Measurements from ENCODE around the gene DENND5A.

The DENND5A gene

DNA sequence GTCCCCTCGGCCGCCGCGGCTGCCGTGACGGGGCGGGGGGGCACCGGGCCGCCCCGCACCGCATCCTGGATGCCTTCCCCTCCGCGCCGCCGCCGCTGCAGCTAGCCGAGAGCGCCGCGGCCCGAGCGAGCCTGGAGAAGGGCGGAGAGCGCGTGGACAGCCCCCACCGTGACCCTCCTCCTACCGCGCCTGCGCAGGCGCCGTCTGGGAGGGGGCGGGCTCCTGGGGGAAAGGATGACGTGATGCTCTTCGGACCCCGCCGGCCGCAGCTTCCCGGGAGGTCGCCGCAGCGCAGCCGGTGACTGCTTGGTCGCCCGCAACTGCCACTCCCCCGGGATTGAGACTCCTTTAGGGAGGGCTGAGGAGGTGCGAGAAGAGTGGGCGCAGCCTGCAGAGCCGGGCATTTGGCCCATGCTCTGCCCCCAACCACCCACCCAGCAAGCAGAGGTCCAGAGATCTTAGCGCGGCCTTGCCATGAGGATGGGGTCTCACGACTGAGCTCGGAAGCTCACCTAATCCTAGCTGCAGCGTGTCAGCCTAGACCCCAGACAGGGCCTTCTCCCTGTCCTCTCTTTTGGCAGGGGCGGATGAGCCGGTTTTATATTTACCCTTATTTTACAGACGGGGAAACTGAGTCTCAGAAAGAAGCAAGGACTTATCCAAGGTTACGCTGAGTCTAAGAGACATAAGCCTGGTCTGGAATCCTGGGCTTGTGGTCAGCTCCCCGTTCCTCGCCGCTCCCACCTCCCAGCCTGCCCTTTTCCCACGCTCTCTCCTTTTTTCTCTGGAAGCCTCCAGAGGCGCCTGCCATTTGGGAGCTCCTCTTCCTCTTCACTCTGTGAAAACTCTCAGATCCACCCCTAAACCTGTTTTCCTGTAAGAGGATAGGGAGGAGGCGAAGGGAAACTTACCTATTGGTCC, at the start of gene DENND5A:
TSS of gene DENND5A (minus strand) at position 140 of the 921 bp plus-strand sequence. CDS start 281 bp downstream, outside the sequence.
- peak; percentile 92 for DNase-seq

DNA sequence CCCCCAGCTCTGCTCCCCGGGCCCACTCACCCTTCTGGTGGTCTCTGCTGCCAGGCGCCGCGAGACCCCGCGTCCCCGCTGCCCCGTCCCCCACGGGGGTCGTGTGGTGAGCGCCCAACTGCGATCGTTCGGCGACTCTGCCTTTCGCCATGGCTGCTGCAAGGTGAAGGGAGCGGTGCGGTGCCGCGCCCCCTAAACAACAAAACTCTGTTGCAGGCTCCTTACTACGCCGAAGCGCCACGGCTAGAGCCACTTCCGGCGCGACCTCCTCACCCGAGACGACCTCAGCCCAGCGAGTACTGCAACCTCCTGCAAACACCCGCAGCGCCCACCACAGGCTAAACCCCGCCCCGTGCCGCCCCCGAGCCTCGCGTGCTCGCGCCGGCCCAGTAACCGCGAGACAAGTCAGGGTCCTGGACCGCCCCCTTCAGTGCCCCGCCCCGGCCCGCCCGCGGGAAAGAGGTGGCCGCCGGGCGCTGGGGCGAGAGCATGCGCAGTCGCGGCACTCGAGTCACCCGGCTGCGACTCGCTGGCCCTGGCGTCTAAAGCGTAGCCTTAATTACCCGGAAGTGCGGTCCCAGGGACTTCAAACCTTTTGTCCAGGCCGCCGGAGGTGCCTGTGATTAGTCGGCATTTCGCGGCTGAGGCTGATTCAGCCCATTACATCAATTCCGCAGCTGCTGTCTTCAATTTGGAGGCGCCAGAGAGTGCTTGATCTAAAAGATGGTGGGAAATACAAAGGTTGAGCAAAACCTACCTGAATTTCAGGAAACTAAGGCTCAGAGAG, 49.3 kb upstream of the DENND5A start, which contains the start of gene TMEM41B:
TSS of gene TMEM41B (minus strand) at position 303 of the 787 bp plus-strand sequence. CDS start at position 151, 152 bp downstream.
- peak; percentile 99 for DNase-seq

DNA sequence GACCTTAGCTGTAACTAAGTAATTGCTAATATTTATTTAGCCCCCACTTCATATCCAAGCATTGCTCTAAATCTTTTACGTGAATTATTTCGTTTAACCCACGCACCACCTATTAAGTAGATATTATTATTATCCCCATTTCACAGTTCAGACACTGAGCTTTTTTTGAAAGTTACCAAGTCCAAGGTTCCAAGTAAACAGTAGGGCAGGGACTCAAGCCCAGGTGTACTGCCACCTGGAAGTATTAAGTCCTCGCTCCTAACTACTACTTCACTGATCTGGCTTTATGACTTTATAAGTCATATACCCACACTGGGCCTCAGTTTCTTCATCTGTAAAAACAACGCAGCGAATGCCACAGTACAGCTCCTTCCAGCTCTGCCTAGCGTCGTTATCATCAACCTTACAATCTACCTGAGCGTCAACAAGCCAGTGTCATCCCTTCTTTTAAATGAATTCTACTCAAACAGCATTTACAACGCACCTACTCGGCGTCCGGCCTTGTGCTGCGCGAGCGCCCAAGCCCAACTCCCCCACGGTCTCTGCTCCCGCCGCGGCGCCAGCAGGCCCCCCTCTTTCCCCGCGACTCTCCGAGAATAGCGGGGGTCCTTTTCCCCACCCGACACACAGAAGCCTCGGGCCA, 48.6 kb upstream of the DENND5A start:
- no peak for DNase-seq

DNA sequence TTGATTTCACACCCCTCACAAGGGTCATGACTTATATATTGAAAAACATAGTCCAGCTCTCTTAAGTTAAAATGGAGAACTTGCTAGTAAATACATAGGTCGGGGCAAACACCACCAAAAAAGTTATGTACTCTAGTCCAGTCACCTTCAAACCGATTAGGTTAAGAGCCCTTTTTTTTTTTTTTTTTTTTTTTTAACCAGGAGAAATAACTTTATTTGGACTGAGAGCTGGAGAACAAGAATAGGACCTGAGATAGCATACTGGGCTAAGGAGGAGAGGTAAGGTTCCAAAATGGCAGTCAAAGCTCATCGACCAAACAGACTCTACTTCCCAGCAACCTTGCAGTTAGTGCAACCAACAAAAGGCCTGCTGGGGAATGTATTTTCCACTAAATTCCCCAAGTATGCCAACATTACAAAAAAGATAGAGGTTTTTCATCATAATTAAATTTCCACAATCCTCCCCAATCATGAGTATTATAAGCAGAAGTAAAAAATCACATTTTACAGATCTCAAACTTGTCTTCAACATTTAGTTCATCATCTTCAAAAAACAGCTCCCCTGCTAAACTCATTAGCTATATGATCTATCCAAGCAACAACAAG, 45.4 kb upstream of the DENND5A start:
- DNase-seq: no peak

DNA sequence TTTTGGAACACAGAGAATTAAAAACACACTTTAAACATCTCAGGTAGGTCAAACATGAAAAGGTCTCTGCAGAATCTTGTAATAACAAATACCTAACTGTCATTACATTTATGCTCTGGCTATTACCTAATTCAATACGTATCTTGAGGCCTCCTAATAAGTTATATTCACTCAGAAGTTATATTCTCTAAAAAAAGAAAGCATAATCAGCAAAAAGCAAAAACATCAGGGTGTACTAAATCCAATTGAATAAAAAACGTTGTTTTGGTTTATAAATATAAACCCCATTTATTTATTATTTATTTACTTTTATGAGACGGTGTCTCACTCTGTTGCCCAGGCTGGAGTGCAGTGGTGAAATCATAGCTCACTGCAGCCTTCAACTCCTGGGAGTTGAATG, 39.0 kb upstream of the DENND5A start:
- no peak for DNase-seq

DNA sequence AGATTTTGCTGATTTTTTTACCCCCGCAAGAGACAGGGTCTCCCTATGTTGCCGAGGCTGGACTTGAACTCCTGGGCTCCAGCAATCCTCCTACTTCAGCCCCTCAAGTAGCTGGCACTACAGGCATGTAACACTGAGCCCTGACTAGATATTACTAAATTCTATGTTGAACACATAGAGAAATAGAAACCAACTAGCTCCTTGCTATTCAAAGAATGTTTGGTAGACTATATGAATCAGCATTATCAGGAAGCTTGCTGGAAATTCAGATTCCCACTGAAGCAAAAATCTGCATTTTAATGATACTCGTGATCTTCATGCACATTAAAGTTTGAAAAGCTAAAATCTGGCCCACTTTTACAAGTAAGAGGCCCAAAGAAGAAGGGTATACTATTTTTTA, 37.3 kb upstream of the DENND5A start:
- no peak for DNase-seq

DNA sequence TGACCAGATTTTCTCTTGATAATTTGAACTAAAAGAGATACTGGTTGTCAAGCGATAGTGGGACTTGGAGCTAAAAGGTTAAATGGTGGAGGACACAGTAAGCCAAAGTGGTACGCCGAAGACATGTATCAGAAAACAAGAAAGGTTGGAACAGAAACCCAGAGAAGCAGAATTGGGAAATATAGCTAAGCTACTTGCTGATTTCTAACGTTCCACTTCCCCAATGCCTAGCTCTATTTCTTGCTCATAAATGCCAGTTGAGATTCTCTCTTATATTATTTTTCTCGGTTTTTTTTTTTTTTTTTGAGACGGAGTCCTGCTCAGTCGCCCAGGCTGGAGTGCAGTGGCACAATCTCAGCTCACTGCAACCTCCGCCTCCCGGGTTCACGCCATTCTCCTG, 36.6 kb upstream of the DENND5A start:
- DNase-seq: no peak

DNA sequence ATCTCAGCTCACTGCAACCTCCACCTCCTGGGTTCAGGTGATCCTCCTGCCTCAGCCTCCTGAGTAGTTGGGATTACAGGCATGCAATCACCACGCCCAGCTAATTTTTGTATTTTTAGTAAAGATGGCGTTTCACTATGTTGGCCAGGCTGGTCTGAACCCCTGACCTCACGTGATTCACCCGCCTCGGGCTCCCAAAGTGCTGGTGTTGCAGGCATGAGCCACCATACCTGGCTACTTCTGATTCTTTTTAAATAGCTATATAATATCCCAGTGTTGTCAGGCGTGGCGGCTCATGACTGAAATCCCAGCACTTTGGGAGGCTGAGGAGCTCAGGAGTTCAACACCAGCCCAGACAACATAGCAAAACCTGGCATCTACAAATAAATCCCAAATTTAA, 28.5 kb upstream of the DENND5A start:
- DNase-seq: no peak

DNA sequence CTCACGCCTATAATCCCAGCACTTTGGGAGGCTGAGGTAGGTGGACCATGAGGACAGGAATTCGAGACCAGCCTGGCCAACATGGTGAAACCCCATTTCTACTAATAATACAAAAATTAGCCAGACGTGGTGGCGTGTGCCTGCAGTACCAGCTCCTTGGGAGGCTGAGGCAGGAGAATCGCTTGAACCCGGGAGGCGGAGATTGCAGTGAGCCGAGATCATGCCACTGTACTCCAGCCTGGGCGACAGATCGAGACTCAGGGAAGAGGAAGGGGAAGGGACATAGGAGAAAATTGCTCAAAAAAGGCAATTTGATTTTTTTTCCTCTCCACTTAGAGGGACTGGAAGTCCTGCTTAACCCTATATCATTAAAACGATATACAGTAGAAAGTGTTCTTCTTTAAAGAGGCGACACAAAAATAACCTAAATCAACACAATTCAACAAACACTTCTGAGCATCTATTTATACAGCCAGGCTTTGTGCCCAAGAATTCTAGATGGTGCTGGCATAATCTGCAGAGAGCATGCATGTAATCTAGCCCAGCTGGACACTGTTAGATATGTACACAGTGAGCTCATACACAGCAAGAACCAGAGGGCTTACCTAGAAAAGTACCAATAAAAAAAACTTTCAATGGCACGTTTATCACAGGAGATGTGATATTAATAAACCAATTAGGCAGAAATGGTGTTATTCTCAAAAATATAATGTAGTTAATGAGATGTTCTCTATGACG, 20.9 kb upstream of the DENND5A start:
- no peak for DNase-seq

DNA sequence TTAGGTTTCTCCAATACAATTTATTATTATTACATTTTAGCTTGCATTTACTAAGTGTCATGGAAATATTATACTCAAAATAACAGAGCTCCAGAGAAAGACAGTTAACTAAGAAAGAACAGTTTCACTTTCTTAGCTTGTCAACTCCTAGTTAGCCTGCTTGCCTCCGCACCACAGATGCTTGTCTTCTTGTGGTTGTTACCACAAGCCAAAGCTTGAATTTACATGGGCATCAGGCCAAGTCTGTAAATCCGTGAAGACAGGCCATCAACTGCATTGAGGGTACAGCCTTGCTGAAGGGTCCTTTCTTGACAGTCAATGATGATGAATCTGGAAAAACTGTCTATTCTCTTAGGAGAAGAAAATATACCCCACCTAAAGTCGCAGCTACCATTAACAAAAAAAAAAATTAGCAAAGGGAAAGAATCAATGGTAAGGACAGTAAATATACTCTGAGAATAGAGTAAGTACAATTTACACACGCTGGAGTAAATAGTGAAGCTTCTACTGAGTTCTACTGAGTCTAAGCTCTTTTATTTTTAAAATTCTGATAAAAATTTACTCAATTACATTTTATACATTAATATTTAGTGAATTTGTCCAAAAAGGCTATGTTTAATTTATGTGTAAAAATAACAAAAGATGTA, 15.6 kb upstream of the DENND5A start:
- no peak for DNase-seq

DNA sequence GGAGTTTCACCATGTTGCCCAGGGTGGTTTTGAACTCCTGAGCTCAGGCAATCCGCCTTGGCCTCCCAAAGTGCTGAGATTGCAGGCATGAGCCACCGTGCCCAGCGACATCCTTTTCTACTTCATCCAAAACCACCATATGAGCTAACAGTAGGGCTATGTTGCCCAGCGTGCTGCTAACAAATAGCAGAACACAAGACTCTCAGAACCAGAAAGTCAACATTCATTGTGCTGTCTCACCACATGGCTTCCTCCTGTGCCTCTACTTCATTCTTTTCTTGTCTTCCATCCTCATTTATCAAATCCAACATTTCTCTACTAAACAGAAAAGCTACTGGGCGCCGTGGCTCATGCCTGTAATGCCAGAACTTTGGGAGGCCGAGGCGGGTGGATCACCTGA, 12.0 kb upstream of the DENND5A start:
- no peak for DNase-seq

DNA sequence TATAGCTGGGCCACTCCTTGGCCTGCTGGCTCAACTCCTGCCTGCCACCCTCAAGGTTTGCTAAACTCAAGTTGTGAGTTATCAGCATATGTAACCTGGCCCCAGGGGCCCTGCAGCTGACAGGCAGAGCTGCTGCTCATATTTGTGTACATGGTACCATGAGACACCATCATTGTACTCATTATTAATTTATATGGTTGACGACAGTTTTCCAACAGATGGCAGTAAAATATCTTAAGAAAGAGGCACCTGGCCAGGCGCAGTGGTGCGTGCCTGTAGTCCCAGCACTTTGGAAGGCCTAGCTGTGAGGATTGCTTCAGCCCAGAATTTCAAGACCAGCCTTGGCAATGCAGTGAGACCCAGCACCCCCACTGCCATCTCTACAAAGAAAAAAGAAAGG, 11.4 kb upstream of the DENND5A start:
- DNase-seq: no peak

DNA sequence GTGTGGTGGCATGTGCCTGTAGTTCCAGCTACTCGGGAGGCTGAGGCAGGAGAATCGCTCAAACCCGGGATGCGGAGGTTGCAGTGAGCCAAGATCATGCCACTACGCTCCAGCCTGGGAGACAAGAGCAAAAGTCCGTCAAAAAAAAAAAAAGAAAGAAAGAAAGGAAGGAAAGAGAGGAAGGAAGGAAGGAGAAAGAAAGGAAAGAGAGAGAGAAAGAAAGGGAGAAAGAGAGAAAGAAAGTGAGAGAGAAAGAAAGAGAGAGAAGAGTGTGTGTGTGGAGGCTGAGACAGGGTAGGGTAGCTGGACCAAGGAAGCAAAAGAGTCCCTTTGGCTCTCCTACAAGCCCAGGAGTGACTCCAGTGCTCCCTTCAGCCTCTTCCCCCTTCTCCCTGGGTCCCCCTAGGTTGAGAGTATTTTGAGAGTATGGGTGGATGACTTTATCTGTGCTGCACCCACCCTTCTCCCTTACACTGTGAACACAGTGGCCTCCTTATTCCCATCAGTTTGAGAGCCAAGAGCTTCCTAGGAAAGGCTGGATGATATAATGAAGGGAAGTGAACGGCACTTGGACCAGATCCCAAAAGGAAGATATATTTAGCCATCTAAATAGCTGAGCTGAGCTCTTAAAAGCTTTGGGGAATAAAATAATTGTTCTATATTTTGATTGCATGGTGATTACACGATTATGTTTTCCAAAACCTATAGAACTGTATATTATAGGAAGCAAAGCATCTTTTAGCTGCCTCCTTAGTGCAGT, 9.5 kb upstream of the DENND5A start:
- no peak for DNase-seq

DNA sequence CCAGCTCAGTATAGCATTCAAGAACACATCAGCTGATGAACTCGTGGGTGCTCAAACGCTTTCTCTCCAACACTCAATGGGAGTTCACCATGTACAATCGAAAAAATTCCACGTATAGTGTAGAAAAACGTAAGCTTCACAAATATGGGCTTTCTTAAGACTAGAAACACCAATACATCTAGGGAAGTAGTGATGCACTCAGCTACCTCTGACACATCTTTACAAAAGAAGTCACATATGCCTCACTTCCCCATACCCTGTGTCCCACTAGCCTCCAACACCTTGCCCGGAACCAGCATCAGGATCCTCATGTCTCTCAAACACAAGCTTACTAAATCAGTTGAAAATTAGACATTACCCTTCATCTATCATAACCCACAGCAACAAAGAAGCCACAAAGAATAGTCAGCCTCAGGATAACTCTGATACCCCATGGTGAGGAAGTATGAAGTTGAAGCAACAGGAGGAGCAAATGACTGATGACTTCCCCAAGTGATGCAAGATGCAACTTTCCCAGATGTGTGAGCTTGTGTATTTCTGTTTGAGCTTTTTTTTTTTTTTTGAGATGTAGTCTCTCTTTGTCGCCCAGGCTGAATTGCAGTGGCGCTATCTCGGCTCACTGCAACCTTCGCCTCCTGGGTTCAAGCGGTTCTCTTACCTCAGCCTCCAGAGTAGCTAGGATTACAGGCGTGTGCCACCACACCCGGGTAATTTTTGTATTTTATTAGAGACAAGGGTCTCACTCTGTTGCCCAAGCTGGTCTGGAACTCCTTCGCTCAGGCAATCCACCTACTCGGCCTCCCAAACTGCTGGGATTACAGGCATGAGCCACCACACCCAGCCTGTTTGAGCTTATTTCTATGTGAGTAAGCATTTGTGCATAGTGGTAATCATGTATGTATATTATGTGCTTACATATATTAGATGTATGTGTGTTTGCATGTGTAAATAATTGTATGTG, 8.5 kb upstream of the DENND5A start:
- no peak for DNase-seq

DNA sequence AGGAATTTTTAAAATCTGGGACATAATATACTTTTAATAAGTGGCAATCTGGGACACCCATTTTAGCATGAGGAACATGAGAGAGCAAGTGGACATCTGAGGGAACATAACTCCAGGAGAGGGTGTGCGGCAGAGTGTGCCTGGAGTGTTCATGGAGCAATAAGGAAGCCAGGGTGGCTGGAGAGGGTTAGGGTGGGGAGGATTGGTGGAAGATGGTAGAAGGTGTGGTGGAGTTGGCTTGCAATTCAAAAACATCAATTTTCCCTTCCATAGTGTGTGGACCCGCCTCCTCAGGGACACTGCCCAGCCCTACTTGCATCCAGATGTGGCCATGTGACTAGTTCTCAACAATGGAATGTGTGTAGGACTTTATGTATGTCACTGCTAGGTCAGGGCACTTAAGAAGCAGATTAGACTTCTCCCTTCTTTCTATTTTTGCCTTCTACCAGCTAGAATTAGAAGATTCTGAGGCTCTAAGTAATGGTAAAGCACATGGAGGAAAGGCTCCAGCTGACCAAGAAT, 4.4 kb upstream of the DENND5A start:
- DNase-seq: no peak

DNA sequence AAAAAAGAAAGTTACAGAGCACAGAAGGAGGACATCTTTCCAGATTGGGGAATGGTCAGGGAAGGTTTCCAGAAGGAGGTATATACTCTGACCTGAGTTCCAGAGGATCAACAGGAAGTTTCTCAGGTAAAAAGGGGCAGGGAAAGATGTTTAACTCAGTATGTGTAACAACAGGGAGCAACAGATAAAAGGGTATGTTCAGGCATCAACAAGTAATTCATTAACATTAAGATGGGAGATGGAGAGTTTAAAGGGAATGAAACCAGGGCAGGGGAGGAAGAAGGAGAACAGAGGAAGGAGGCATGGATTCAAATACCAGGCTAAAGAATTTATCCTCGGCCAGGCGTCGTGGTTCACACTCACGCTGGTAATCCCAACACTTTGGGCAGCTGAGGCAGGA, 2.5 kb upstream of the DENND5A start:
- no peak for DNase-seq

DNA sequence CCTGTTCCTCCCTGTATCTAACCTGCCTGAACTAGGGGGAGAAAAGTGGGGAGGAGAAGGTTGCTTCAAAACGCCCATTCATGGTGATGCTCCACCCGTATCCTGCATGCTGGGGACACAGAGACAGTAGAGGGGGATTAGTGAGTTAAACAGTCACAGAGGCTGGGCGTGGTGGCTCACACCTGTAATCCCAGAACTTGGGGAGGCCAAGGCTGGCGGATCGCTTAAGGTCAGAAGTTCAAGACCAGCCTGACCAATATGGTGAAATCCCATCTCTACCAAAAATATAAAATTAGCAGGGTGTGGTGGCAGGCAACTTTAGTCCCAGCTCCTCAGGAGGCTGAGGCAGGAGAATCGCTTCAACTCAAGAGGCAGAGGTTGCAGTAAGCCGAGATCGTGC, 1.8 kb upstream of the DENND5A start:
- no peak for DNase-seq

DNA sequence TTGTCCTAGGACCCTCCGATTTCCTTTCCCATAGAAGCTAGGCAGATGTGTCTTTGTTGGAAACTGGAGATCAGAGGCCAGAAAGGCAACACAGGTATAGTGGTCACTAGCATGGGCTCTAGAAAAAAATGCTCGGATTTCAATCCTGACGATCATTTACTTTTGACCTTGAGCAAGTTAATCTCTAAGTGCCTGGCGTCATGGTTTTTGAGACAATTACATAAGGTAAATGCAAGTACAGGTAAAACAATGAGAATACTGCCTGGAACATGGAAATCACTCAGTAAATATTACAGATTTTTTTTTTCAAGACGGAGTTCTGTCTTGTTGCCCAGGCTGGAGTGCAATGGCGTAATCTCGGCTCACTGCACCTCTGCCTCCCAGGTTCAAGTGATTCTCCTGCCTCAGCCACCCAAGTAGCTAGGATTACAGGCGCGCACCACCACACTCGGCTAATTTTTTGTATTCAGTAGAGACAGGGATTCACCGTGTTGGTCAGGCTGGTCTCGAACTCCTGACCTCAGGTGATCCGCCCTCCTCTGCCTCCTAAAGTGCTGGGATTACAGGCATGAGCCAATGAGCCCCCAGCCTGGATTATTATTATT, 1.1 kb upstream of the DENND5A start:
- no peak for DNase-seq

Data from right forelimb (tissue), 1 donor.